Stimulated activated CD8-positive, alpha-beta memory T cell treated with anti-CD3 and anti-CD28 coated beads, Interleukin-12 subunit alpha, Interleukin-12 subunit beta, amount 100 ng/mL, for 24 hours (primary cell): Measurements from ENCODE around the gene SMARCD1.

Experiments
- DNase-seq: peaks from one replicate; pipeline ENCODE4 v3.0.0-alpha.2; 2020; ENCODE audit errors: extremely low read depth

The SMARCD1 gene

GRCh38 chr12:50084775-50085614 is at the start of gene SMARCD1:
TSS of gene SMARCD1 (plus strand) at chr12:50085342. CDS start at chr12:50085370, 28 bp downstream.
- DNase-seq: peak; percentile 71

GRCh38 chr12:50038336-50038735 is 46.8 kb upstream of the SMARCD1 start:
- DNase-seq: no peak

- DNase-seq: peak; percentile 75
Measured at GRCh38 chr12:50039151-50039835, 45.8 kb upstream of the SMARCD1 start.

GRCh38 chr12:50040657-50041056 is 44.5 kb upstream of the SMARCD1 start:
- DNase-seq: no peak

- DNase-seq: no peak
Measured at GRCh38 chr12:50041062-50041860, 43.9 kb upstream of the SMARCD1 start.

GRCh38 chr12:50041962-50042361 is 43.2 kb upstream of the SMARCD1 start:
- DNase-seq: no peak

GRCh38 chr12:50042693-50043092 is 42.4 kb upstream of the SMARCD1 start:
- DNase-seq: no peak

- DNase-seq: no peak
Measured at GRCh38 chr12:50043308-50043707, 41.8 kb upstream of the SMARCD1 start.

GRCh38 chr12:50043854-50044253 is 41.3 kb upstream of the SMARCD1 start:
- no peak for DNase-seq

GRCh38 chr12:50047693-50048250 is 37.4 kb upstream of the SMARCD1 start:
- no peak for DNase-seq

GRCh38 chr12:50049254-50050118 is 35.7 kb upstream of the SMARCD1 start:
- DNase-seq: no peak

GRCh38 chr12:50050119-50050385 is 35.1 kb upstream of the SMARCD1 start:
- DNase-seq: no peak

- DNase-seq: no peak
Measured at GRCh38 chr12:50050410-50051098, 34.6 kb upstream of the SMARCD1 start.

- no peak for DNase-seq
Measured at GRCh38 chr12:50051101-50051806, 33.9 kb upstream of the SMARCD1 start.

- no peak for DNase-seq
Measured at GRCh38 chr12:50052544-50052943, 32.6 kb upstream of the SMARCD1 start.

- DNase-seq: no peak
Measured at GRCh38 chr12:50052964-50053363, 32.2 kb upstream of the SMARCD1 start.

GRCh38 chr12:50053583-50053982 is 31.6 kb upstream of the SMARCD1 start:
- DNase-seq: no peak

- no peak for DNase-seq
Measured at GRCh38 chr12:50055831-50056638, 29.1 kb upstream of the SMARCD1 start.

- DNase-seq: no peak
Measured at GRCh38 chr12:50056639-50056976, 28.5 kb upstream of the SMARCD1 start.
